OCI-LY7 (cell line): ENCODE results near the gene RRP36. TPM values are rescaled to one million over a fixed set of nuclear protein-coding genes. Genes with fewer than 3 reads are reported as not detected.

ENCODE experiments used
- BruUV-seq: library from RNA; stranded (reverse); fragments of 400-500 nt; replicated peaks from 2 replicates; lab custom pipeline; 2021; lab: Mats Ljungman, UMichigan
- CTCF ChIA-PET: fragments of 300-600 bp; sonication (Branson Sonifier 250); formaldehyde crosslinking; loops from one replicate; lab custom pipeline; 2022; ENCODE audit warnings: antibody characterized with exemption; ENCODE audit not compliant: unreplicated experiment; lab: Charles Lee
- POLR2A ChIA-PET: fragments of 300-600 bp; sonication (Branson Sonifier 250); formaldehyde crosslinking; loops from one replicate; lab custom pipeline; 2022; ENCODE audit warnings: antibody characterized with exemption; lab: Charles Lee
- DNase-seq: peaks from one replicate; pipeline ENCODE4 v3.0.0-alpha.2; 2015; ENCODE audit warnings: low spot score
- H2AFZ ChIP-seq: fragments of 200-600 bp; sonication (generic), shearing (Covaris generic); 2 replicates; pipeline ENCODE4 v1.6.1; 2014; ENCODE audit warnings: mild to moderate bottlenecking, antibody characterized with exemption, low read length, moderate library complexity
- H3K27ac ChIP-seq: fragments of 200-600 bp; sonication (generic); 2 replicates; pipeline ENCODE4 v1.5.1; 2014; ENCODE audit warnings: mixed run types, low read depth, mild to moderate bottlenecking, moderate library complexity, low read length, inconsistent platforms; ENCODE audit not compliant: poor library complexity, severe bottlenecking
- H3K36me3 ChIP-seq: fragments of 200-600 bp; sonication (generic); 2 replicates; pipeline ENCODE4 v1.6.1; 2014; ENCODE audit warnings: mild to moderate bottlenecking, antibody characterized with exemption, low read length, moderate library complexity, mixed read lengths; ENCODE audit not compliant: insufficient read depth
- H3K4me1 ChIP-seq: fragments of 200-600 bp; sonication (generic); 2 replicates; pipeline ENCODE4 v1.5.1; 2014; ENCODE audit warnings: mild to moderate bottlenecking, low read length; ENCODE audit not compliant: insufficient read depth, poor library complexity, severe bottlenecking
- H3K4me2 ChIP-seq: fragments of 200-600 bp; sonication (generic); 2 replicates; pipeline ENCODE4 v1.6.1; 2014; ENCODE audit warnings: mild to moderate bottlenecking, low read length
- H3K4me3 ChIP-seq: fragments of 200-600 bp; sonication (generic); 2 replicates; pipeline ENCODE4 v1.5.1; 2014; ENCODE audit warnings: mild to moderate bottlenecking, low read depth, low read length; ENCODE audit not compliant: poor library complexity, severe bottlenecking
- H3K79me2 ChIP-seq: fragments of 200-600 bp; sonication (generic); 2 replicates; pipeline ENCODE4 v1.6.1; 2016; ENCODE audit warnings: low read depth, mild to moderate bottlenecking, low read length, moderate library complexity, mixed read lengths; ENCODE audit not compliant: insufficient read depth
- H3K9me2 ChIP-seq: fragments of 200-600 bp; sonication (generic); 2 replicates; pipeline ENCODE4 v1.6.1; 2016; ENCODE audit warnings: mild to moderate bottlenecking, low read length, mixed read lengths; ENCODE audit not compliant: insufficient read depth
- H3K9me3 ChIP-seq: fragments of 200-600 bp; sonication (generic); 2 replicates; pipeline ENCODE4 v1.6.1; 2014; ENCODE audit warnings: mild to moderate bottlenecking, mixed run types, low read length, mixed read lengths
- H4K20me1 ChIP-seq: fragments of 200-600 bp; sonication (generic); 2 replicates; pipeline ENCODE4 v1.6.1; 2014; ENCODE audit warnings: mild to moderate bottlenecking, antibody characterized with exemption, low read length, moderate library complexity, mixed read lengths; ENCODE audit not compliant: insufficient read depth
- CTCF ChIP-seq: fragments of 200-600 bp; sonication (generic); conservative IDR thresholded peaks from 2 replicates; pipeline ENCODE4 v1.5.1; 2014; ENCODE audit warnings: mild to moderate bottlenecking, antibody characterized with exemption, low read length, moderate library complexity, mixed read lengths
- EZH2phosphoT487 ChIP-seq: fragments of 200-600 bp; sonication (generic); IDR thresholded peaks from 2 replicates; pipeline ENCODE4 v1.6.1; 2018; ENCODE audit warnings: low read depth, borderline replicate concordance, mild to moderate bottlenecking, mixed run types, antibody characterized with exemption, low read length, moderate library complexity, mixed read lengths
- intact Hi-C: fragments of 100-400 bp; cut with micrococcal nuclease; formaldehyde crosslinking; loops from one replicate; pipeline ENCODE4 v1.10.0; 2022; ENCODE audit not compliant: unreplicated experiment
- total RNA-seq, 2 experiments: library from RNA; depleted of rRNA in 1 of 2; stranded (reverse); fragments of >200 nt in 1 of 2; shearing (Covaris generic) in 1 of 2; gene quantifications; 2 replicates each; pipeline ENCODE4 v1.2.3, GENCODE V29; 2014 to 2022

The RRP36 gene
- total RNA-seq, 2 experiments from 2014 or later: 61.1 to 75.9 TPM

GRCh38 chr6:43070028-43070632, 48.7 kb downstream of the RRP36 start:
- TF ChIP-seq EZH2phosphoT487: no peak
- peak; percentile 85 for TF ChIP-seq CTCF
- H3K36me3 ChIP-seq: no peaks in the 10 kb centered on the region
- H3K79me2 ChIP-seq: no peaks in the 10 kb centered on the region
- H3K4me2 ChIP-seq: no peak overlapping the region
- H3K9me3 ChIP-seq: no peaks in the 10 kb centered on the region
- POLR2A ChIA-PET: no interaction called here
- no peaks in the 10 kb centered on the region for H3K9me2 ChIP-seq
- H3K27ac ChIP-seq: no peak overlapping the region
- no peak overlapping the region for H3K4me3 ChIP-seq
- CTCF ChIA-PET: no interaction called here
- intact Hi-C loops: loop anchor here (1.0 to 10.0 kb wide), 3 partner anchors 73 to 435 kb away; no protein-coding TSS in a partner anchor
- no peaks in the 10 kb centered on the region for H4K20me1 ChIP-seq
- no TSS peak for BruUV-seq
- no peak overlapping the region for H2AFZ ChIP-seq
- peak; percentile 73 for DNase-seq
- peaks cover 9% of the 10 kb centered on the region for H3K4me1 ChIP-seq

GRCh38 chr6:43074847-43075669, 53.6 kb downstream of the RRP36 start:
- peak overlapping the region; percentile 77; the same call in 1 of the 2 replicates for H2AFZ ChIP-seq
- no peaks in the 10 kb centered on the region for H3K9me2 ChIP-seq
- no peaks in the 10 kb centered on the region for H3K36me3 ChIP-seq
- TF ChIP-seq CTCF (no peak), EZH2phosphoT487 (no peak)
- intact Hi-C loops: loop anchor here (10.0 kb wide), 1 partner anchor 430 kb away; no protein-coding TSS in a partner anchor
- H3K4me3 ChIP-seq: peak overlapping the region; percentile 98
- 0 out of 2 replicates have a peak, but pooled peaks cover 5% of the 10 kb centered on the region for H4K20me1 ChIP-seq
- POLR2A ChIA-PET: no interaction called here
- CTCF ChIA-PET: no interaction called here
- H3K27ac ChIP-seq: peak overlapping the region; percentile 19
- no TSS peak for BruUV-seq
- no peak for DNase-seq
- peaks cover 6% of the 10 kb centered on the region; the same call in 1 of the 2 replicates for H3K79me2 ChIP-seq
- peaks cover 28% of the 10 kb centered on the region for H3K4me1 ChIP-seq
- H3K4me2 ChIP-seq: peak overlapping the region; percentile 76
- no peaks in the 10 kb centered on the region for H3K9me3 ChIP-seq
